Esophagus mucosa (tissue), 1 donor: ENCODE data around the gene FSTL4. TPM values are rescaled to one million over a fixed set of nuclear protein-coding genes. Genes with fewer than 3 reads are reported as not detected.

Experiments used
- ATAC-seq: fragments of 200-7000 bp; cut with Tn5 transposase; one replicate; pipeline ENCODE4 v1.9.1; 2020
- total RNA-seq: library from RNA; stranded (reverse); gene quantifications from one replicate; pipeline ENCODE4 v1.2.4, GENCODE V29; 2023
- donor health status: DM: yes; HTN: yes; CAD: no.

The FSTL4 gene
- total RNA-seq, 1 donor from 2014 or later, result 2.8 TPM

GRCh38 chr5:133290669-133291240 lies 321.6 kb downstream of the FSTL4 start:
- no peak for ATAC-seq

GRCh38 chr5:133289686-133290367 lies 322.5 kb downstream of the FSTL4 start:
- ATAC-seq, result peak; percentile 55

DNA sequence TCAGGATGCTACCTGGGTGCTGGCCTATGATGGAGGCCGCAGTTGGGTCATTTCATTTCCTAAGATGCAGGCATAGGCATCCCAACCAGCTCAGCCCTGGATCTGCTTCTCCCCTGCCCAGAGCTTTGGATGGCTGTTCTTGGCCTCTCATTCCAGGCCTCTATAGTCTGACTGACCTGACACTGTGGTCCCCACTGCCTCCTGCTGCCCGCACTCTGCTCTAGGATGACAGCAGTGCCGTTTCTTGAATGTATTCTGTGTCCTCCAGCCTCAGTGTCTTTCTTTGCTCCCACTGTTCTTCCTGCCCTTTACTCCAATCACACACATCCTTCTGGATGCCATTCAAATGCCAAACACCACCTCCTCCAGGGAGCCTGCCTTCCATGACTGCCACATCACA lies 324.8 kb downstream of the FSTL4 start:
- no peak for ATAC-seq

- ATAC-seq, result no peak
These were observed 325.9 kb downstream of the FSTL4 start for GRCh38 chr5:133286483-133286882.

- ATAC-seq, result peak; percentile 91
These were observed 326.7 kb downstream of the FSTL4 start for GRCh38 chr5:133285583-133286021.

DNA sequence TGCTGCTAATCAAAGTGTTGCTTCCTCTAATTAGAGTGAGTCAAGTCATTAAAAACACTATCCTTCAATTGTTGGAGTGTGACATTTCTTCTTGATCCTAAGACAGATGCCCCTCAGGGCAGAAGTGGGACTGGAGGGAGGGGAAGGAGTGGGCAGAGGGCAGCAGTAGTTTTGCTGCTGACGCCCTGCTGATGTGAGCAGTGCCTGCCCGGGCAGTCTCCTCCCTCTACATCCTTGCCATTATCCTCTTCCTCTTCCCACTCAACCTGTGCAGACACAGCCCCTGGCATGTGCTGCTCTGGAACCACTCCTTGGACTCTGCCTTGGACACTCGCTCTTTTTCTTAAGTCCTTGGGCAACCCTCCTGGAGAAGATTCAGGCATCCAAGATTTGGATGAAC lies 328.0 kb downstream of the FSTL4 start:
- ATAC-seq, result peak; percentile 26

DNA sequence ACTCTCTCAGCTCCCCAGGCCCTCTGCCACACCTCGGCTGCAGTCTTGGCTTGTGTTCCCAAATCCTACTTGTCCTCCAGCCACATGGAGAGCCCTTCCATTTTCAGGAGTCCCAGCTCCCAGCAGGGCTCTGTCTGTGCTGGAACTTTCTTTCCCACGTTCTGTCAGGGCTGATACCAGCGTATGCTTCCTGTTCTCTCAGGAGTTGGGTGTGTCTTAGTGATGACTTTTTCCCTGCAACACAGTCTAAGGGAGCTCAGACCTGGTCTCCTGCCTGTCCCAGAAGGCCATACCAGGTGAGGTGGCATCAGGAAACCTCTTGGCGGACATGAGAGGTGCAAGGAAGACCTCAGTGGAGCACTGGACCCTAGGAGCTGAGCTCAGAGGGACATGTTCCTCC lies 334.0 kb downstream of the FSTL4 start:
- peak; percentile 61 for ATAC-seq

DNA sequence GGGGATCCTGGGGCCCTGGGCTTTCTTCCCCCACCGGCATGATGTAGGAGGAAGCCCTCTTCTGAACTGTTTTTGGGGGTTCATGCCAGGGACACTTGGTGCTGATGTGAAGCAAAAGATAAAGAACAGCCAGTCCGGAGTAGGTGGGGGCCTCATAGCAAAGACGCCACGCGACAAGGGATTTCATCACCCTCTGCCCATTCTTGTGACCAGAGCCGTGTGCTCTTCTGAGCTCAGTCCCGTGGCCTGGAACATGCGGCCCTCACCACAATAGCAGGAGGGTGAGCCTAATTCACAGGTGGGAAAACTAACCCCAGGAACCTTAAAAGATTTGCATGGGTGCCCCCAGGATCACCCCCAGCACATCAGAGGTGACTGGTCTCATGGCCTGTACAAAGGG lies 334.6 kb downstream of the FSTL4 start:
- ATAC-seq, result no peak

DNA sequence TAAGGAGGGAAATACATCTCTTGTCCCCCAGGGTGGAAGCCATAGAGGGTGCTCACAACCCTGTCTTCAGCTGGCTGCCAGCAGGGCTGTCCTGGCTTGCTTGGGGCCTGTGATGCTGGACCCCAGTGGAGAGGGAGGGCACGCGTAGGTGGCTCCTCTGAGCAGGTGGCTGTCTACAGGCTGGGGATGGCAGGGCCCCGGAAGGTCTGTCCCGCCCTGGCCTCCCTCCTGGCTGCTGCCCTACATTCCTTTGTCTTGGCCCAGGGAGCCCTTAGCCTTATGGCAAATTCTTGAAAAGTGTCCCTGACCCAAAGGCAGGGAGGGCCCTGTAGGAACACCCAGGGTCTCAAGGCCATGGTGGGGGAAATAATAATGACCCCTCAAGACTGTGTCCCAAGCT lies 336.2 kb downstream of the FSTL4 start:
- no peak for ATAC-seq

- ATAC-seq, result no peak
These were observed 336.7 kb downstream of the FSTL4 start for GRCh38 chr5:133275631-133276030.

DNA sequence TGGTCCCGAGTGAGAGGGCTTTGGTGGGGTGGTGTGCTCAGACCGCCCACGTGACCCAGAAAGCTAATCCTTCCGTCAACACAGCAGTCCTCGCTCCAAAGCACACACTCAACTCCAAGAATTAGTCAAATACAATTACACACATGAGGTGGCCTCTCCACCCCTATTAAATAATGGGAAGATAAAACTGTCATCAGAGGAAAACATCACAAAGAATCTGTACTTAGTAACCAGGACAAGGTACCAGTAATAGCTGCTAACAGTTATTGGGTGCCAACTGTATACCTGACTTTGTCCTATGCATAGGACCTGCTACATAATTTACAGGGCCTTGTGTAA lies 337.8 kb downstream of the FSTL4 start:
- ATAC-seq, result no peak

DNA sequence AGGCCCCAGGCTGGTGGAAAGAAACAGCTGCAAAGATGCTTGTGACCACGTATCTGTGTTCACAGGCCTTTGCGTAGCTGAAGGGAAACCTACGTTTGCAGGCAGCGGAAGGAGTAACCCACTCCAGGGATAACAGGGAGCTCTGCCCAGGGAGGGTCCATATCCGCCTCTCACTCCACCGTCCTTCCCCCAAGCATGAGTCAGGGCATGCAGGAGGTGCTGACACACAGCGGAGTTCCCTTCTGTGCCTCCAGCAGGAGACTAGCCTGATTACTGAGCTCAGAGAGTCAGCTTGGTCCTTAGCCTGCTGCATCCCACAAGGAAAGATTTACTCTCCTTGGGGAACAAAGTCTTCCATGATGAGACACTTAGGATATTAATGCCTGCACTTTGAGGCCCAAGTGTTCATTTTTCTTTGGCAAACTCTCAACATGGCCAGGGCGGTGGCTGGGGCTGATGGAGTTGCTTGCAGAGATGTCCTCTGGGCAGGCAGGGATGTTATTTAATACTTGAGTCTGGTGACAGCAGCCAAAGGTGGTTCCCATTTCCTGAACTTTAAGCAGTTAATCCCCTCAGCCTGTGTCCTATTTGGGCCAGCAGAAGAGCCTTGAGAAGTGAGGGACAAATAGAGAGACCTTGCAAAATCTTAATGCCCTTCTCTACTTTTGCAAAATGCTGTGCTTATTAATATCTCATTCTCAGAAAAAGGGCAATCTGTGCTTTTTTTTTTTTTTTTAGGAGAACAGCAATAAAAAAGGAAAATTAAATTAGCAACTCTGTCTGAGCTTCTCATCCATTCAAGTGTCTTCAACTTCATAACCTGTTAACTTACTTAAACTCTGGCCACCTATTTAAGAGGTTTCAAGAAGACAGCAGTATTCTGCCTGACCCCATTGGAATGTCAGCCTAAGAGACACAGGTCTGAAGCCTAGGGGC lies 338.4 kb downstream of the FSTL4 start:
- ATAC-seq, result peak; percentile 53

DNA sequence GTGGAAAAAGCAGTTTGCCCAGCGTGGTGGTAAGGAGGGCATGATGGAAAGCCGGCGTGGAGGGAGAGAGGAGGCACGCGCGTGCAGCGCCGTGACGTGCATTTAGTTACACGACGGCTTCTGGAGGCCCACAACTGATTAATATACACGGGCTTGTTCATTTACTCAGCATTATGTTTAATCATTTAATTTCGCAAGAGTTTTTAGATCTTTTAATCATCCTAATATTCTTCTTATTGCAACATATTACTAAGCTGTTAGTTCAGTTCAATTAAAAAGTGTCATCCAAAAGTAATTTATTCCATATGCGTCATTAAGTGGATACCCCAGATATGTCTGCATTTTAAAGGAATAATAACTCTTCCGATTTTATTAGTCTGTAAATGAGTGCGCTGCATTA lies 340.0 kb downstream of the FSTL4 start:
- ATAC-seq, result no peak

- no peak for ATAC-seq
These were observed 340.7 kb downstream of the FSTL4 start for GRCh38 chr5:133271606-133272005.

- ATAC-seq, result no peak
These were observed 342.6 kb downstream of the FSTL4 start for GRCh38 chr5:133269691-133270090.

DNA sequence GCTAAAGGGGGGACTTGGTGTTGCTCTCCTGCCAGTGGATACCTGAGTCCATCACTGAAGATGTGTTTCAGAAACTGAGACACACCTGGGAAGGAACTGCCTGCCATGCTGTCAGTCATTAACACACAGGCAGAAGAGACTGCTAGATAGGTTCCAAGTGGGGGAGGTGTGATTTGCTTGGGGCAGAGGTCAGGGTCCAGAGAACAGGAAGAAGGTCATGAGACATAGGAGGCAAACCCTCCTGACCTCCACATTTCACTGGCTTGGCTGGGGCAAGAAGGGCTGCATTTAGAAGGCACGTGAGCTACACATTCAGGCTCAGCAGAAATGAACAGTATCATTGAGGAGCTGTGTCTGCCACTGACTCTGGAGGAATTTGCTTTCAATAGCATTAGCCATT lies 344.7 kb downstream of the FSTL4 start:
- no peak for ATAC-seq

GRCh38 chr5:133266966-133267365 lies 345.4 kb downstream of the FSTL4 start:
- ATAC-seq, result no peak

- no peak for ATAC-seq
These were observed 345.8 kb downstream of the FSTL4 start for GRCh38 chr5:133266527-133266878.

GRCh38 chr5:133265720-133266526 lies 346.4 kb downstream of the FSTL4 start:
- ATAC-seq, result peak; percentile 8

DNA sequence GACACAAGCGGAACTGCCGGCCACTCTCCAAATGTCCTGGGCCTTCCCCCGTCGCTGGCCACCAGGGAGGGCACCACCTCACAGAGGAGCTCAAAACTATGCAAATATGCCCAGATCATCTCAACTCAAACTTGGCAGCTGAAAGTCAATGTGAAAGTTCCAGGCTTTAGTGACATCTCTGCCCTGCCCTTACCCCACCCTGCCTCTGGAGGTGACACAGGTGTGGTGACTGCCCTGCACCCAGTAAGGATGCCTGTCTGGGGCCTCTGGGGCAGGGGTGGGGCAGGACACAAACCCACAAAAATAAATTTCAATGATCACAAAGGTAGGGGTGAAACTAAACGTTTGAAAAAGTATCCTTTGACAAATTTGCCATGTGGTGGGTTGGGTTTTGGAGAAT lies 347.1 kb downstream of the FSTL4 start:
- peak; percentile 31 for ATAC-seq

DNA sequence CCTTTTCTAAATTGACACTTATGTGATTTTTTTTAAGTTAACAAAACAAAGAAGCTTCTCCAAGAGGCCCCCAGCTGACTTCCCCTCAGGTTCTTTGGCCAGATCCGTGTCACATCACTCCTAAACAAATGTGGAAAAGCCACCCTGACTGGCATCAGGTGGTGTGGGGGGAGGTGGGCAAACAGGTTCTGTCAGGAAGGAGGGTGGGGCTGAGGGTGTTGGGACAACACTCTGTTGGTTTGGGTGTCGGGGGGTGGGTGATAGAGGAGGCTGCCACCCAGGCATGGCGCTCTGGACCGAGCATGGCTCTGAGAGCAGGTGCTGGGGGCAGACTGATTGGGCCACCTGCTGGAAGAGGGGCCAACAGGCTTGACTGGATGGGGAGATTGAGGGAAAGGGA lies 349.7 kb downstream of the FSTL4 start:
- no peak for ATAC-seq

DNA sequence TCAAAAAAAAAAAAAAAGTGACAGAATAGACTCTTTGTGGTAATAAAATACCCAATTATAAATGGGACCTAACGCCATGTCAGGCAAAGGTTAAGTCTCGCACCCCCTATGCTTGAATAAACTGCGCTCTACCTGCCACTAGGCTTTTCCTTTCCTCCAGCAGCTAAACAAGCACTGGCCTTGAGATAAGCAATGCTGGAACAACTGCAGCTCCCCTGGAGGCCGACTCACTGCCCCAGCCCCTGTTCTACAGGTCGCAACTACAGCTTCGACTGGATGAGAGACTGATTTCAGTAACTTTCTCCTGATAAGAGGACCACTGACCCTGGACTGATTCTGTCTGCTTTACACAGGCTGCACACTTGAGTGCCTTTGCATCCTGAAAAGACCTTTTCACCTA lies 350.3 kb downstream of the FSTL4 start:
- ATAC-seq, result no peak

- ATAC-seq, result no peak
These were observed 351.6 kb downstream of the FSTL4 start for GRCh38 chr5:133260715-133261114.
